ENCODE results near the gene AFAP1L1.

Gene AFAP1L1

DNA sequence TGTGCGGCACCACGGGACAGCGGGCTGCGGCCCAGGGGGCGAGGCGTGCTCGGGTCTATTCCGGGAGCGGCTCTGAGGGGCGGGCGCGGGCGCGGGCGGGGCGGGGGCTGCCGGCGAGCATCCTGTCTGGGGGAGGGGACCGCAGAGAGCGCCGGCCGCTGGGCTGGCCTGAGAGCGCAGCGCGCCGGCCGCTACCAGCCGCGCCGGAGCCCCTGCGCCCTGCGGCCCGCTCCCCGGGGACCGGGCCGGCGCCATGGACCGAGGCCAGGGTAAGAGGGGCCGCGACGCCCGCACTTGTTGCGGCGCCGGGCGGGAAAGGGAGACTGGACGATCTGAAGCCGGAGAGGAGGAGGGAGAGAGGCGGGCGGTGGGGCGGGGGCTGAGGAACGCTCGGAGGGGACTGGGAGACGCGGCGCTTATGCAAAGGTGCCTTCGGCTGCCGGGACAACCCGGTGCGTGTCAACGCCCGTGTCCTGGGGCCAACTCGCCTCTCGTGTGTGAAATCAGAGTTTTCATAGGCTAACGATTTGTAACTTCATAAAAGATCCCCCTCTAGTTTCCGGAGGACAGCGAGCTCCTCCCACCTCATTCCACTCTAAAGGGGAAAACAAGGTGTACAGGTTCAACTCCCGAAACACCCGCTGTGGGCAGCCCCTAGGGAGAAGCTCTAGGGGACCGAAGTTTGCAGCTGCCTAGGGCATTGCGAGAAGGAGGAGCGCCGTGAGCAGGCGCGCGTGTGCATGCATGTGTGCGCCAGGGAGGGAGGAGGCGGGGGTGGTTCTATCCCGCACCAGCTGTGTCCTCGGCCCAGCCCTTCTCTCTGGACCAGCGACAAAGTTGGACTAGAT is at the start of gene AFAP1L1:
AFAP1L1 (plus strand) TSS at position 144 of the 848 bp plus-strand sequence; CDS start at position 254, 110 bp downstream.
- TF ChIP-seq, protein P1, sequence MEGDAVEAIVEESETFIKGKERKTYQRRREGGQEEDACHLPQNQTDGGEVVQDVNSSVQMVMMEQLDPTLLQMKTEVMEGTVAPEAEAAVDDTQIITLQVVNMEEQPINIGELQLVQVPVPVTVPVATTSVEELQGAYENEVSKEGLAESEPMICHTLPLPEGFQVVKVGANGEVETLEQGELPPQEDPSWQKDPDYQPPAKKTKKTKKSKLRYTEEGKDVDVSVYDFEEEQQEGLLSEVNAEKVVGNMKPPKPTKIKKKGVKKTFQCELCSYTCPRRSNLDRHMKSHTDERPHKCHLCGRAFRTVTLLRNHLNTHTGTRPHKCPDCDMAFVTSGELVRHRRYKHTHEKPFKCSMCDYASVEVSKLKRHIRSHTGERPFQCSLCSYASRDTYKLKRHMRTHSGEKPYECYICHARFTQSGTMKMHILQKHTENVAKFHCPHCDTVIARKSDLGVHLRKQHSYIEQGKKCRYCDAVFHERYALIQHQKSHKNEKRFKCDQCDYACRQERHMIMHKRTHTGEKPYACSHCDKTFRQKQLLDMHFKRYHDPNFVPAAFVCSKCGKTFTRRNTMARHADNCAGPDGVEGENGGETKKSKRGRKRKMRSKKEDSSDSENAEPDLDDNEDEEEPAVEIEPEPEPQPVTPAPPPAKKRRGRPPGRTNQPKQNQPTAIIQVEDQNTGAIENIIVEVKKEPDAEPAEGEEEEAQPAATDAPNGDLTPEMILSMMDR (IDR thresholded peaks at IDR 0.05; ENCODE audit: low read depth, low read length), result no peak
- no peak for DNase-seq (ENCODE audit: extremely low read depth, low read depth)

GRCh38 chr5:149223081-149223848 is 48.4 kb upstream of the AFAP1L1 start:
- DNase-seq (ENCODE audit: extremely low read depth, low read depth), result no peak
- TF ChIP-seq, protein P1 (IDR thresholded peaks at IDR 0.05; ENCODE audit: low read depth, low read length), result no peak

DNA sequence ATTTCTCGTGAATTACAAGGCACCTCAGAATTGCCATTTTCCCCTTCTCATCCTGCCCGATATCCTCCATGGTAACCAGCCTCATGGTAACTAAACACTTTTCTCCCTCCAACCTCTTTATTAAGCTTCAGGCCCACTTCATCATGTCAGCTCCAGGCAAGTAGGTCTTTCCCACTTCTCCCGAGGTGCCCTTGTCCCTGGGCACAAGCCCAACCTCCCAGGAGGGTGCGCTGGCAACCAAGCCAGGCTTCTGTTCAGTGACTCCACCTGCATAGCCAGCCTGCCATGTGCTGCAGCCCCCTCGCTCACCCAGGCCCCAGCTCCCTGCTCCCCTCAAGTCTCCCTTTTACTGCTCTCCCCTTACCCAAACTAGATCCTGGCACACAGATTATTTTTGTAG is 47.4 kb upstream of the AFAP1L1 start:
- no peak for DNase-seq (ENCODE audit: extremely low read depth, low read depth)
- TF ChIP-seq, protein P1 (IDR thresholded peaks at IDR 0.05; ENCODE audit: low read depth, low read length), result no peak

DNA sequence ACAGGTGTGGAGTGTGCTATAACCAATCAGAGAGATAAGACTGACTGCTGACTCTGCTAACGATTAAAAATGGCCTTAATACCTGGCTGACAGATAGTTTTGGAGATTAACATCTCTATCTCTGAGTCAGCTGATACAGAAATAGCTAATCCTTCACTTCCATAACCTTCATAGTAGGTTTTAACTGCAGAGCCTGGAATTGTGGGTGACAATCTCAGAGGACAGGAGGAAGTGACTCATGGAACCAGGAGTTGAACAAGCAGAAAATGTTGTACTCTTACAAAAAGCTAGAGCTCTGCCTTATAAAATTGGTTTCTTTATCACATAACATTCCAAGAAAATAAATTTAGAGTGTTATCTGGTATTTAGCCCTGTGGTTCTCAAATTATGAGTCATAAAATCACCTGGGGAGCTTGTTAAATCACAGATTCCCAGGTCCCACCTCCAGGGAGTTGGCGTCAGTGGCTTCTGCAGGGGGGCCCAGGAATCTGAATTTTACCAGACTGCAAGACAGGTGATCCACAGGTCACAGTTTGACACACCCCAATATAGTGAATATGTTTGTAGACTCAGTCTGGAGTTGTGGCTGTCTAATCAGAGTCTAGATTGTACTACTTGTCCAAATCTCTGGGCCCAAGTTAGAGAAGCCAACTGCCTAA is 44.4 kb upstream of the AFAP1L1 start:
- TF ChIP-seq, protein P1 (IDR thresholded peaks at IDR 0.05; ENCODE audit: low read depth, low read length), result no peak
- DNase-seq (ENCODE audit: extremely low read depth, low read depth), result no peak

- TF ChIP-seq, protein P1 (IDR thresholded peaks at IDR 0.05; ENCODE audit: low read depth, low read length), result peak; percentile 83
- peak; percentile 83 for DNase-seq (ENCODE audit: extremely low read depth, low read depth)
Measured at GRCh38 chr5:149228618-149229297, 42.9 kb upstream of the AFAP1L1 start.

DNA sequence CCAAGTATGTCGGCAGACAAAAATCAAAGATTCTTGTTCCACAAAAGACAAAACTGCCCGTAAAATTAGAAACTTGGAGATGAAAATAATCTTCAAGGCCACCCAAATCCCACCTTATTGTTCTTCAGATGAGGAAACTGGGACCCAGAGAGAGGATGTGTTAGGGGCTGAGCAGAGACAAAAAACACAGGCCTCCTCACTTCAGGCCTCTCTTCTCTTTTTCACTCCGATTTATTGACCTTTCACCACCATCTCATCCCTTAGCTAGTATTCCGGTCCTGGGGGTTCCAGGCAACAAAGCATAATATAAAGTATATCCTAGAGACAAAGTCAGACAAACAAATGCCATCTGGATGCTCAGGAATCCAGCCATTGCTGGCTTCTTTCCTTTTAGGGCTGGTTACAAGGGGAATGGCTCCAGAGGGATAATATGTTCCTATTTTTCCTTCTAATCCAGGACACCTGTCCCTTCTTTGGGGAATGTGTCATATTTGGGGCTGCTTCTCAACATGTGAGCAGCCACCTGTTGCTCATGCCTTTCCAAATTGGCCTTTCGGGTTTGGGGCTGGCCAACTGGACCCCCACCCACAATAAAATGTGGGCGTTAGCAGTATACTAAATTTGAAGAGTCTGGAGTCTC is 42.2 kb upstream of the AFAP1L1 start:
- TF ChIP-seq, protein P1 (IDR thresholded peaks at IDR 0.05; ENCODE audit: low read depth, low read length), result no peak
- DNase-seq (ENCODE audit: extremely low read depth, low read depth), result no peak
